Fibroblast of the aortic adventitia (primary cell): ENCODE data around the gene NPR2. TPM values are rescaled to one million over a fixed set of nuclear protein-coding genes. Genes with fewer than 3 reads are reported as not detected.

ENCODE experiments used
- DNase-seq: peaks from one replicate; pipeline ENCODE4 v3.0.0-alpha.2; 2010; ENCODE audit warnings: low read depth
- H3K4me3 ChIP-seq: 2 replicates; pipeline ENCODE4 v1.5.1; 2011; ENCODE audit warnings: low read depth, mild to moderate bottlenecking, control low read depth, low read length, moderate library complexity
- total RNA-seq: library from RNA; depleted of rRNA; stranded (reverse); fragments of >200 nt; gene quantifications from 2 replicates; pipeline ENCODE4 v1.2.3, GENCODE V29; 2012; ENCODE audit warnings: low replicate concordance
- TF ChIP-seq, protein P1 (sequence below): IDR thresholded peaks from 2 replicates; pipeline ENCODE4 v1.5.1; 2011; ENCODE audit warnings: mild to moderate bottlenecking, low read length, control low read depth, inconsistent platforms; ENCODE audit not compliant: insufficient read depth

The NPR2 gene
- total RNA-seq, 1 donor, result 17.1 TPM

DNA sequence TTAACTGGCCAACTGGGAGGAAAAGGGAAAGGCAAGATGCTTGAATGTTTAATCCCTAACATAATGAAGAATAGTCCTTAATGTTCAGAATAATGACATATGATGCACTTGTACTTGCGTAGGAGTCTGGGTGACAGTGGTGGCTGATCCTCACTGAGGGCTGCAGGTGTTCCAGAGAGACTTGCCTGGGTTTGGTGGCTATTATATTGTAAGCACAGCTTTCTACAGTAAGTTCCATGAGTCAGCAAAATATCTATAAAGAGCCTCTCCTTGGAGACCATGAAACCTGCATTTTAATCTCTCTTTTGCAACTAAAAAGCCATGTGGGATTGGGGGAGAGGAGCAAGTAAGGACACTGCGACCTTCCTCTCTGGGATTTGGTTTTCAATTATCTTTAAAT is 1.9 kb upstream of the NPR2 start:
- H3K4me3 ChIP-seq, result no peak overlapping the region
- TF ChIP-seq, protein P1, sequence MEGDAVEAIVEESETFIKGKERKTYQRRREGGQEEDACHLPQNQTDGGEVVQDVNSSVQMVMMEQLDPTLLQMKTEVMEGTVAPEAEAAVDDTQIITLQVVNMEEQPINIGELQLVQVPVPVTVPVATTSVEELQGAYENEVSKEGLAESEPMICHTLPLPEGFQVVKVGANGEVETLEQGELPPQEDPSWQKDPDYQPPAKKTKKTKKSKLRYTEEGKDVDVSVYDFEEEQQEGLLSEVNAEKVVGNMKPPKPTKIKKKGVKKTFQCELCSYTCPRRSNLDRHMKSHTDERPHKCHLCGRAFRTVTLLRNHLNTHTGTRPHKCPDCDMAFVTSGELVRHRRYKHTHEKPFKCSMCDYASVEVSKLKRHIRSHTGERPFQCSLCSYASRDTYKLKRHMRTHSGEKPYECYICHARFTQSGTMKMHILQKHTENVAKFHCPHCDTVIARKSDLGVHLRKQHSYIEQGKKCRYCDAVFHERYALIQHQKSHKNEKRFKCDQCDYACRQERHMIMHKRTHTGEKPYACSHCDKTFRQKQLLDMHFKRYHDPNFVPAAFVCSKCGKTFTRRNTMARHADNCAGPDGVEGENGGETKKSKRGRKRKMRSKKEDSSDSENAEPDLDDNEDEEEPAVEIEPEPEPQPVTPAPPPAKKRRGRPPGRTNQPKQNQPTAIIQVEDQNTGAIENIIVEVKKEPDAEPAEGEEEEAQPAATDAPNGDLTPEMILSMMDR, result no peak
- DNase-seq, result no peak

GRCh38 chr9:35790025-35790384 is 1.4 kb upstream of the NPR2 start:
- DNase-seq, result no peak
- TF ChIP-seq, protein P1, result no peak
- H3K4me3 ChIP-seq, result no peak overlapping the region

- peak overlapping the region; percentile 47 for H3K4me3 ChIP-seq
- DNase-seq, result peak; percentile 91
- TF ChIP-seq, protein P1, result peak; percentile 87
Measured at GRCh38 chr9:35790385-35791296, 750 bp upstream of the NPR2 start.

DNA sequence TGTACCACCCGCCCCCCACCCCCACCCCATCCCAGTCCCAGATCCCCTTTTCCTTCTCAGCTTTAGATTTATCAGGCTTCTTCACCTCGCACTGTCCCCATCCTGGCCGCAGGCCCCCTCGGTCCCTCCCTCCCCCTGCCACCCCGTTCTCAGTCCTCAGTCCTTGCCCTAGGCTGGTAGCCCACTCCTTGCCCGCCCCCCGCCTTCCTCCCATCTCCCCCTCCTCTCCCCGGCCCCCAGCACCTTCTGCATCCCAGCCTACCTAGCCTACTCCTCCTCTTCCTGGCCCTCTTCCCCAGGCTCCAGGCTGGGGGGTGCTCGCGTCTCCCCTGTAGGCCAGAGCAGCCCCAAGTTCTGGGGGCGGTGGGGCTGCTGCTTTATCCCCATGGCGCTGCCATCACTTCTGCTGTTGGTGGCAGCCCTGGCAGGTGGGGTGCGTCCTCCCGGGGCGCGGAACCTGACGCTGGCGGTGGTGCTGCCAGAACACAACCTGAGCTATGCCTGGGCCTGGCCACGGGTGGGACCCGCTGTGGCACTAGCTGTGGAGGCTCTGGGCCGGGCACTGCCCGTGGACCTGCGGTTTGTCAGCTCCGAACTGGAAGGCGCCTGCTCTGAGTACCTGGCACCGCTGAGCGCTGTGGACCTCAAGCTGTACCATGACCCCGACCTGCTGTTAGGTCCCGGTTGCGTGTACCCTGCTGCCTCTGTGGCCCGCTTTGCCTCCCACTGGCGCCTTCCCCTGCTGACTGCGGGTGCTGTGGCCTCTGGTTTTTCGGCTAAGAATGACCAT is 828 bp downstream of the NPR2 start:
- TF ChIP-seq, protein P1, result no peak
- H3K4me3 ChIP-seq, result peak overlapping the region; percentile 74
- no peak for DNase-seq

DNA sequence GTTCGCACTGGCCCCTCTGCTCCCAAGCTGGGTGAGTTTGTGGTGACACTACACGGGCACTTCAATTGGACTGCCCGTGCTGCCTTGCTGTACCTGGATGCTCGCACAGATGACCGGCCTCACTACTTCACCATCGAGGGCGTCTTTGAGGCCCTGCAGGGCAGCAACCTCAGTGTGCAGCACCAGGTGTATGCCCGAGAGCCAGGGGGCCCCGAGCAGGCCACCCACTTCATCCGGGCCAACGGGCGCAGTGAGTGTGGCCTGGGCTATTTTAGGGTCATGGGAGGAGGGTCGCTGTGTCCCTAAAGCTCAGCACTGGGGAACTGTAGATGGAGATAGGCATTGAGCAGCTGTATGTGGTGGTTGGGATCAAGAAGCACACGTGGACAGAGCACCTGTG is 1.4 kb downstream of the NPR2 start:
- TF ChIP-seq, protein P1, result no peak
- peak overlapping the region; percentile 74 for H3K4me3 ChIP-seq
- no peak for DNase-seq

GRCh38 chr9:35793461-35793860 is 2.1 kb downstream of the NPR2 start:
- DNase-seq, result no peak
- H3K4me3 ChIP-seq, result peak overlapping the region; percentile 74
- TF ChIP-seq, protein P1, result no peak
